ENCODE measurements around the gene SORCS2.

SORCS2 gene

GRCh38 chr4:7393601-7394575 is 201.6 kb downstream of the SORCS2 start:
- DNase-seq (ENCODE audit: low read depth), result no peak

- no peak for DNase-seq (ENCODE audit: low read depth)
These were observed 202.5 kb downstream of the SORCS2 start for GRCh38 chr4:7394681-7395451.

- DNase-seq (ENCODE audit: low read depth), result no peak
These were observed 203.3 kb downstream of the SORCS2 start for GRCh38 chr4:7395645-7396044.

GRCh38 chr4:7396186-7396910 is 204.0 kb downstream of the SORCS2 start:
- no peak for DNase-seq (ENCODE audit: low read depth)

GRCh38 chr4:7397206-7398103 is 205.1 kb downstream of the SORCS2 start:
- no peak for DNase-seq (ENCODE audit: low read depth)

GRCh38 chr4:7398104-7398423 is 205.7 kb downstream of the SORCS2 start:
- no peak for DNase-seq (ENCODE audit: low read depth)

GRCh38 chr4:7398788-7399439 is 206.6 kb downstream of the SORCS2 start:
- DNase-seq (ENCODE audit: low read depth), result no peak

GRCh38 chr4:7399440-7400234 is 207.3 kb downstream of the SORCS2 start:
- no peak for DNase-seq (ENCODE audit: low read depth)

GRCh38 chr4:7400671-7401298 is 208.4 kb downstream of the SORCS2 start:
- no peak for DNase-seq (ENCODE audit: low read depth)

- DNase-seq (ENCODE audit: low read depth), result no peak
These were observed 210.2 kb downstream of the SORCS2 start for GRCh38 chr4:7402526-7402925.

GRCh38 chr4:7403001-7403400 is 210.7 kb downstream of the SORCS2 start:
- no peak for DNase-seq (ENCODE audit: low read depth)

- DNase-seq (ENCODE audit: low read depth), result no peak
These were observed 215.8 kb downstream of the SORCS2 start for GRCh38 chr4:7408166-7408565.

GRCh38 chr4:7410446-7410845 is 218.1 kb downstream of the SORCS2 start:
- DNase-seq (ENCODE audit: low read depth), result no peak

- no peak for DNase-seq (ENCODE audit: low read depth)
These were observed 219.2 kb downstream of the SORCS2 start for GRCh38 chr4:7411491-7411890.

GRCh38 chr4:7411896-7412553 is 219.7 kb downstream of the SORCS2 start:
- DNase-seq (ENCODE audit: low read depth), result no peak

GRCh38 chr4:7412554-7412912 is 220.2 kb downstream of the SORCS2 start:
- no peak for DNase-seq (ENCODE audit: low read depth)

GRCh38 chr4:7414046-7414445 is 221.7 kb downstream of the SORCS2 start:
- no peak for DNase-seq (ENCODE audit: low read depth)

GRCh38 chr4:7414736-7415510 is 222.6 kb downstream of the SORCS2 start:
- no peak for DNase-seq (ENCODE audit: low read depth)
